Cardiac atrium fibroblast (primary cell): ENCODE data around the gene GAS6. TPM values are rescaled to one million over a fixed set of nuclear protein-coding genes. Genes with fewer than 3 reads are reported as not detected.

Source experiments
- total RNA-seq: library from RNA; depleted of rRNA; stranded (reverse); fragments of >200 nt; gene quantifications from 2 replicates; pipeline ENCODE4 v1.2.3, GENCODE V29; 2015

GAS6 gene
- total RNA-seq: 20.6 and 38.6 TPM in 2 replicates

GRCh38 chr13:113863524-113864272 is at the start of gene GAS6:
GAS6 (minus strand) TSS chr13:113864076; CDS start chr13:113863920, 156 bp downstream.

Other genes with a start within 250 kb of the GAS6 start
- not detected in 2 replicates for gene ATP4B, start 205.9 kb downstream of the GAS6 start, total RNA-seq
- not detected in 2 replicates for gene GRK1, start 196.9 kb downstream of the GAS6 start, total RNA-seq
- 1.1 and 5.0 TPM in 2 replicates for gene TMEM255B, start 104.8 kb downstream of the GAS6 start, total RNA-seq
- under 0.01 TPM in 1 of 2 replicates, not detected in the other for gene C13orf46, start 110.0 kb upstream of the GAS6 start, total RNA-seq